Measurements from ENCODE around the gene CDH15. TPM values are rescaled to one million over a fixed set of nuclear protein-coding genes. Genes with fewer than 3 reads are reported as not detected.

The CDH15 gene
- total and polyA plus RNA-seq, 2 of the 13 experiments (the other 11 are each of a cell fraction or from before 2014, with no cell fraction given): 0.74 to 2.2 TPM

DNA sequence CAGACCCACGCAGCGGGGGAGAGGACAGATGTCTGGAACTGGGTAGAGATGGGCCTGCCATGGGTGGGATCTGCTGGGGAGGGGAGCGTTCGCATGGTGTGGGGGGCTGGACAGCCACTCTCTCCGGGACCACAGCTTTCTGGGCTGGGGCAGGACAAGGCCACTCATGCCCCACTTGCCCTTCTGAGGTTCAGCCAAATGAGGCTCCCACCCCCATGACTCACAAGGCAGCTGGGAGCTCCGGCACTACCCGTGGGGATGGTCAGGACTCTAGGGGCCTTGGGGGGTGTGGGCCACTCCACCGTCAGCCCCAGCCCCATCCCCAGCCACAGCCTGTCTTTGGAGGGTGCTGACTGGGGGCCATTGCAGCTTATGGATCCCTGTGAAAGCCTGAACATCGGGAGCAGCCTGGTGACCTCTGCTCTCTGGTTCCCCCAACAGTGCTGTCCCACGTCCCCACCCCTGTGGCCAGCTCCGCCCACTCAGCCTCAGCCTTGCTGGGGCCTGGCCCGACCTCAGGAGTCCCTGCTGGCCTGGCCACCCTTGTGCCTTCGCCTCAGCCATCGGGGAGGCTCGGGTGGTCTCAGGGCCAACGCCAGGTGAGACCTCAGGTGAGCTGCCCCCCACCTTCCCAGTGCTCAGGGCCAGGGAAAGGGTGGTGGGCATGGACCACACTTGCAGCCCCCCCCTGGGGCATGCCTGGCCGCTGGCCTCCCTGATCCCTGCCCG is 4.7 kb upstream of the CDH15 start (continued):
- 0 out of 2 replicates have a peak, but pooled peaks have one; percentile 7 for TF ChIP-seq ZNF646 (CRISPR knock-in tag; IDR thresholded peaks at IDR 0.05)
- peak; percentile 41; the same call in 1 of the 2 replicates for TF ChIP-seq ARNT2 (CRISPR knock-in tag; IDR thresholded peaks at IDR 0.05; ENCODE audit: low read depth)
- peak; percentile 56; the same call in 1 of the 2 replicates for TF ChIP-seq THAP9 (CRISPR knock-in tag; IDR thresholded peaks at IDR 0.05; ENCODE audit: borderline replicate concordance)
- 0 out of 2 replicates have a peak, but pooled peaks have one; percentile 3 for TF ChIP-seq ZNF354B (CRISPR knock-in tag; IDR thresholded peaks at IDR 0.05)
- TF ChIP-seq SP2 (CRISPR knock-in tag; IDR thresholded peaks at IDR 0.05): no peak
- no peak for TF ChIP-seq HNF4G (IDR thresholded peaks at IDR 0.05; ENCODE audit: borderline replicate concordance, low read depth, low read length)
- no peak for TF ChIP-seq HNF4G (CRISPR knock-in tag; IDR thresholded peaks at IDR 0.05; ENCODE audit: borderline replicate concordance, low read depth)
- 0 out of 2 replicates have a peak, but pooled peaks have one; percentile 2 for TF ChIP-seq ZNF790 (CRISPR knock-in tag; IDR thresholded peaks at IDR 0.05; ENCODE audit: borderline replicate concordance)
- 0 out of 2 replicates have a peak, but pooled peaks have one; percentile 2 for TF ChIP-seq ZNF292 (CRISPR knock-in tag; IDR thresholded peaks at IDR 0.05; ENCODE audit: borderline replicate concordance, low read depth)
- TF ChIP-seq CBX1 (IDR thresholded peaks at IDR 0.05; ENCODE audit: low read depth): no peak
- TF ChIP-seq, protein P1, sequence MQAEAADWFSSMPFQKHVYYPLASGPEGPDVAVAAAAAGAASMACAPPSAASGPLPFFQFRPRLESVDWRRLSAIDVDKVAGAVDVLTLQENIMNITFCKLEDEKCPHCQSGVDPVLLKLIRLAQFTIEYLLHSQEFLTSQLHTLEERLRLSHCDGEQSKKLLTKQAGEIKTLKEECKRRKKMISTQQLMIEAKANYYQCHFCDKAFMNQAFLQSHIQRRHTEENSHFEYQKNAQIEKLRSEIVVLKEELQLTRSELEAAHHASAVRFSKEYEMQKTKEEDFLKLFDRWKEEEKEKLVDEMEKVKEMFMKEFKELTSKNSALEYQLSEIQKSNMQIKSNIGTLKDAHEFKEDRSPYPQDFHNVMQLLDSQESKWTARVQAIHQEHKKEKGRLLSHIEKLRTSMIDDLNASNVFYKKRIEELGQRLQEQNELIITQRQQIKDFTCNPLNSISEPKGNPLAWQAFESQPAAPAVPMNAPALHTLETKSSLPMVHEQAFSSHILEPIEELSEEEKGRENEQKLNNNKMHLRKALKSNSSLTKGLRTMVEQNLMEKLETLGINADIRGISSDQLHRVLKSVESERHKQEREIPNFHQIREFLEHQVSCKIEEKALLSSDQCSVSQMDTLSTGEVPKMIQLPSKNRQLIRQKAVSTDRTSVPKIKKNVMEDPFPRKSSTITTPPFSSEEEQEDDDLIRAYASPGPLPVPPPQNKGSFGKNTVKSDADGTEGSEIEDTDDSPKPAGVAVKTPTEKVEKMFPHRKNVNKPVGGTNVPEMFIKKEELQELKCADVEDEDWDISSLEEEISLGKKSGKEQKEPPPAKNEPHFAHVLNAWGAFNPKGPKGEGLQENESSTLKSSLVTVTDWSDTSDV (CRISPR knock-in tag; IDR thresholded peaks at IDR 0.05): 0 out of 2 replicates have a peak, but pooled peaks have one; percentile 61
- 0 out of 2 replicates have a peak, but pooled peaks have one; percentile 19 for TF ChIP-seq BCL3 (CRISPR knock-in tag; IDR thresholded peaks at IDR 0.05)
- TF ChIP-seq BRD4 (CRISPR knock-in tag; IDR thresholded peaks at IDR 0.05): 0 out of 2 replicates have a peak, but pooled peaks have one; percentile 81
